DMS79 (cell line): ENCODE data around the gene NCOR1.
"Not testable (repeated sequence)": the region's sequence is repeated elsewhere in the genome, so short reads cannot be mapped to it uniquely, and the experiment has no call there.

Experiments
- DNase-seq: peaks from one replicate; lab custom pipeline; 2025; lab: John Stamatoyannopoulos, UW

Gene NCOR1

DNA sequence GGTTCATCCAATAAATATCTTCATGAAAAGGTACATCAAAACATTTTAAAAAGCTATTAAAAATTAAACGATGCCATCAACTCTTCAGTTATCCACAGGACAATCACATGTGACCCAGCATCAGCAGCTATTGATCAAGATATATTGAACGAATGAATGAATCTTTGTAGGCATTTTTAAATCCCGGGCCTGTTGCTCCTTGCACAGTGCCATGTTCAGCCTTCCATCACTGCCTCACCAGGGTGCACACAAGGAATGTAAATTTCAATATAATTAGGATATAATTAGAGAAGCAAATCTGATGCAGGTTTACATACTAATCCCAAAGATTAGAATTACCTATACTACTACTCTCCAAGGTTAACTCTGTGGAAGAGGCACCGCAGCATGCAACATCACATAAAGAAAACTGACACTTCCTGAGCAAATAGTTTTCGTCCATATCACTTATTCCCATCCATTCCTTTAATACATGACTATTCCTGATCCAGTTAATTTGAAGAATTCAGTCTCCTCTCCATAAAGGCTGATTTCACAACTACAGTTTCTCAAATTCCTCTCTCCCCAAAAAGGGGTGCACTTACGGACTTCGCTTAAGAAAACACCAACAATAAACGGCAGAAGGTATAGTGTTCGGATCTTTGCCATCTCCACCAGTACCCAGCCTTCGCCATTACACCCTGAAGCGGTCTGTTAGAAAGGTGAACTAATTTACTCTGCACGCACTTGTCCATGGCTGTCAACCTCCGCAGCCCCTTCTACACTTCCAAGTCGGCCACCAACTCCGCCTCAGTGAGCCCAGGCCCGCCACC, 938 bp downstream of the NCOR1 start:
- DNase-seq, result no peak

DNA sequence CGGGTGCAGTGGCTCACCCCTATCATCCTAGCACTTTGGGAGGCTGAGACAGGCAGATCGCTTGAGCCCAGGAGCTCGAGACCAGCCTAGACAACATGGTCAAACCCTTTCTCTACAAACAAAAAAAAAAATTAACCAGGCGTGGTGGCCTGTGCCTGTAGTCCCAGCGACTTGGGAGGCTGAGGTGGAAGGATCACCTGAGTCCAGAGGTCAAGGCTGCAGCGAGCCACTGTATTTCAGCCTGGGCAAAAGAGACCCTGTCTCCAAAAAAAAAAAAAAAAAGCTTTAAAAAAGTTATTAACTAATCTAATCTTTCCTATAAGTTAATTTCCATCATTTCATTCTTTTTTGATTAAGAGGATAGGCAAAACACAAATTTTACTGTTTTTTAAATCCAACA, 2.5 kb downstream of the NCOR1 start:
- DNase-seq, result no peak

- DNase-seq, result no peak
Measured at GRCh38 chr17:16211590-16211989, 3.7 kb downstream of the NCOR1 start.

DNA sequence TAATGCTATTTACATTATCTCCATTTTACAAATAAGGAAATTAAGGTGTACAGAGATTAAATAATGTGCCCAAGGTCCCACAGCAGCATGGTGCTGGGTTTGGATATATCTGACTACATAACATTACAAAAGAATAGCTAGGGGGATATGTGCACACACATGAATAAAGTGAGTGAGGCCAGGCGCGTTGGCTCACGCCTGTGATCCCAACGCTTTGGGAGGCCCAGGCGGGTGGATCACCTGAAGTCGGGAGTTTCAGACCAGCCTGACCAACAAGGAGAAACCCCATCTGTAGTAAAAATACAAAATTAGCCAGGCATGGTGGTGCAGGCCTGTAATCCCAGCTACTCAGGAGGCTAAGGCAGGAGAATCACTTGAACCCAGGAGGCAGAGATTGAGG, 10.6 kb downstream of the NCOR1 start:
- not testable (repeated sequence) for DNase-seq

DNA sequence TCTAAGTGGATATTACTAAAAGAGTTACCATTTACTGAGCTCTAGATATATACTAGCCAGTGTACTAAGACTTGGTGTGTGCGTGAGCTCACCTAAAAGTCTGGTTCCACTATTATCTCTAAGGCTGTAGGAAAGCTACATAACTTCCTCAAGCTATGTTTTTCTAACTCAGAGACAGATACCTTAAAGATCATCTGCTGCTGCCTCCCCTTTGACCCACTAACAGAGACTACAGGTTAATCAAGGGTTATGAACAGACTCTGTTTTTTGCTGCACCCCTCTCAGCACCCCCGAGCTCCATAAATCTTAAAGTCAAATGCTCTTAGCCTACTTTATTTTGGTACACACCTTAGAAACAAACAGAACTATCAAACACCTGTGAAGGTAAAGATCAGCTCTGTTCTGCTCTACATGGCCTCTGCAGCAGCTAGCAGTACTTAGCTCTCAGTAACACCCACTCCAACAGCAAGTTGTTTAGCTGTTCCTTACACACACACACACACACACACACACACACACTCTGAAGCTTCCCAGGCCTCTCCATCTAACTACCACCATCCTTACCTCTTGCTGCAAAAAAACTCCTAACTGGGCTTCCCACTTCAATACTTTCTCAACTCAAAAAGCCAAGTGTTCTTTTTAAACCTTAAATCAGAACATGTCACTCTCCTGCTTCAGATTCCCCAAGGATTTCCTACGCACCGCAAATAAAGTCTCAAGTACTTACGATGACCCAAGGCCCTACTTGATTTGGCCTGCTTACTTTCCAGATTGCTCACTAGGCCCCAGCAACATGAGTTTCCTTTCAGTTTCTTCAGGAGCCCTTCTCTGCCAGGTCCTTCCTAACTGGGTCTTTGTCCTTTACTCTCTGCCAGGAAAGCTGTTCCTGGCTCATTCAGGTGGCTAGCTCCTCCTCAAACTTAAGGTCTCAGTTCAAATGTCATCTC, 12.5 kb downstream of the NCOR1 start:
- peak; percentile 20 for DNase-seq

- DNase-seq, result not testable (repeated sequence)
Measured at GRCh38 chr17:16201693-16202131, 13.6 kb downstream of the NCOR1 start.

- DNase-seq, result no peak
Measured at GRCh38 chr17:16199093-16199492, 16.2 kb downstream of the NCOR1 start.

DNA sequence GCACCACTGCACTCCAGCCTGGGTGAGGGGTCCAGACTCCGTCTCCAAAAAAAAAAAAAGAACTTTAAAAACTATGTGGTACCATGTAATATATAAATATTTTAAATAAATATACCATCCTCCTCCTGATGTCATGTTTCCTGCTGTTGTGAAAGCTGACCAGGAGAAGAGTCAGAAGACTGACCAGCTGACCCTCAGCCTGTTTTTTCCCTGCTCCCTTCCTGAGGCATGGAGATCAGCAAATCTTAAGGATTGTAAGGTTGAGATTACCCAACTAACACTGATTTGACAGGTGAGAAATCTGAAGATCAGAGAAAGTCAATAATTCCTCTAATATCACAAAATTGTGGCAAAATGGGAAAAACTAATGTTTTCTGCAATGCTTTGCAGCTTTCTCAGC, 18.1 kb downstream of the NCOR1 start:
- no peak for DNase-seq

GRCh38 chr17:16194307-16194835, 21.0 kb downstream of the NCOR1 start:
- not testable (repeated sequence) for DNase-seq

GRCh38 chr17:16191604-16192003, 23.7 kb downstream of the NCOR1 start:
- no peak for DNase-seq

DNA sequence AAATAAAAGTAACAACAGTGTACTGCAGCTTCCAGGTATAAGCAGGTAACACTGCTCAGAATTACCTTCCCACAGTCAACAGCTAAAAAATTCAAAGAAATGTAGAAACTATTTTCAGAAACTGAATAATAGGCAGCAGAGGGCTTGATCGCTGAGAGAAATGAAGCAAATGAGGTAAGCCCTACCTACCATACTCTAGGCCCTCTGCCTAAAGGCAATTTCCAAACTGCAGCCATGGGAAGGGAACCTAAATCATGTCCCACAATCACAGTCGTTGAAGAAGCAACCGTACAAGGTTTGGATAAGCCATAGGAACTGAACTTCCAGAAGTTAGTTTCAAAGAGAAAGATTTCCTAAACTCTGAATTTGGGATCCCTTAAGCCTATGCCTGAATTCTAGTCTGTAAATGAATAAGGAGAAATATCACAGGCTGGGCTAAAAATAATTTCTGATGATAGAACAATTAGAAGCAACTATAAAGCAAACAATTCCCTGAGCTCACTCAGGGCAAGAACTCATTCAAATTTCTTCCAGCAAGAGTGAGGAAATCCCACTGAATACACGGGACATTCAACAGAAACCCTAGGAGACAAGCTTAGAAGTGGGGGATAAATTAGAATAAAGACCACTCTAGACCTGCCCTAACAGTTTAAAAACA, 24.5 kb downstream of the NCOR1 start:
- no peak for DNase-seq

DNA sequence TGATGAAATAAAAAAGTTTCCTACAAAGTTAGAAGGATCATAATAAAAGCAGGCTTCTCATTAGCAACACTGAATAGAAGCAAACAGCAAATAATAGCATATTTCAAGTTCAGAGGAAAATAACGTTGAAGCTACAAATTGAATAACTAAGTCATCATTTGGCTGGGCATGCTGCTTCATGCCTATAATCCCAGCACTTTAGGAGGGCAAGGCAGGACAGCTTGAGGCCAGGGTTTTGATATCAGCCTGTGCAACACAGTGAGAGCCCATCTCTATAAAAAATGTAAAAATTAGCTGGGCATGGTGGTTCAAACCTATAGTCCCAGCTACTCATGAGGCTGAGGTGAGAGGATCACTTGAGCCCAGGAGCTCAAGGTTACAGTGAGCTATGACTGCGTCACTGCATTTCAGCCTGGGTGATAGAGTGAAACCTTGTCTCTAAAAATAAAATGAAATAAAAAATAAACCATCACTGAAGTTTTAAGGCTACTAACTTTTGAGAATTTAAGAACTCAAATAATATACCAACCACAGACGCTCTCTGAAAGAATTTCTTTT, 25.5 kb downstream of the NCOR1 start:
- no peak for DNase-seq

DNA sequence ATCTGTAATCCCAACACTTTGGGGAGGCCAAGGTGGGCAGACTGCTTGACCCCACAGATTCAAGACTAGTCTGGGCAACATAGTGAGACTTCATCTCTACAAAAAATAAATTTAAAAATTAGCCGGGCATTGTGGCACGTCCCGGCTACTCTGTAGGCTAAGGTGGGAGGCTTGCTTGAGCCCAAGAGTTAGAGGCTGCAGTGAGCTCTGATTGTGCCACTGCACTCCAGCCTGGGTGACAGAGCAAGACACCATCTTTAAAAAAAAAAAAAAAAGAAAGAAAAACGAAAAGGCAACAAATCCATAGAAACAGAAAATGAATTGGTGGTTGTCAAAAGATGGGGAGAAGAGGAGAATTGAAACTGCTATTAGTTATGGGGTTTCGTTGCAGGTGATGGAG, 27.7 kb downstream of the NCOR1 start:
- DNase-seq, result no peak

DNA sequence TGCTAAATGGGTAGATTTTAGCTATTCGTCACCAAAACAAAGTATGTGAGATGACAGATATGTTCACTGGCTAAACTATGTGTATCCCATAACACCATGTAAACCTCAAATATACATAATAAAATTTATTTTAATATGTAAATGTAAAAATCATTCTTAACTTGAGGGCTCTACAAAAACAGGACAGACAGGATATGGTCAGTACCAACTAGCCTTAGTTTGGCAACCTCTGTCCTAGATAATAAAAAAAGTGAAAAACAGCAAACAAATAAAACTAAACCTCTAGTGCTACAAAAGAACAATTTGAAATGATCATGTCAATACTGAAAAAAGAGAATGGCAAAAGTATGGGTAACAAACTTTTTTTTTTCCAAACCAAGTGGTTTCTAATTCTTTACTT, 33.8 kb downstream of the NCOR1 start:
- DNase-seq, result no peak

DNA sequence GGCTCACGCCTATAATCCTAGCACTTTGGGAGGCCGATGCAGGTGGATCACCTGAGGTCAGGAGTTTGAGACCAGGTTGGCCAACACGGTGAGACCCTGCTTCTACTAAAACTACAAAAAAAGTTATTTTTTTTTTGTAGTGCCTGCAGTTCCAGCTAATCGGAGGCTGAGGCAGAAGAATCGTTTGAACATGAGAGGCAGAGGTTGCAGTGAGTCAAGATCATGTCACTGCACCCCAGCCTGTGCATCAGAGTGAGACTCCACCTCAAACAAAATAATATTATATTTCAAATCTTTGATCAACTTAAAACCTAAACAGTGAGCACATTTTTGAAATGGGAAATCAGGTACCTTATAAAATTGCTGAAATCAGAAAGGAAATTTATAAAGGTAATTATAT, 36.5 kb downstream of the NCOR1 start:
- no peak for DNase-seq

- DNase-seq, result peak; percentile 71
Measured at GRCh38 chr17:16171613-16172012, 43.7 kb downstream of the NCOR1 start.

GRCh38 chr17:16166766-16167165, 48.6 kb downstream of the NCOR1 start:
- DNase-seq, result not testable (repeated sequence)

- no peak for DNase-seq
Measured at GRCh38 chr17:16158714-16159113, 56.6 kb downstream of the NCOR1 start.

DNA sequence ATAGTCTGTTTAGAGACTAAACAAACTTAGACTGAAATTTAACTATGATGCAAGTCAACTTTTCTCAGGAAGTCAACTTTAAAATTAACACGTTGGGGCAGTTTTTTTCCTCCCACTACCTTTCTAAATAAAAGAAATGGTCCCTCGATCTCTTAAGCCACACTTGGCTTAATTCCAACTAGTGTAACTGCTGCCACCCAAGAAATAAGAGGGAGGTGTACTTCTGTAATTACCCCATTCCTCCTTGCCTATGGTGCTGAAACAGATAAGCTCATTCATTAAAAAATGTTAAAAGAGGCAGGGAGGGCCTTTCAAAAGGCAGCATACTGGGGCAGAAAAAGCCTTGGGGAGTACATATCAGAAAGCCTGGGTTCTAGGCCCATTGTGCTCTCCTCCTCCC, 59.8 kb downstream of the NCOR1 start:
- DNase-seq, result no peak

DNA sequence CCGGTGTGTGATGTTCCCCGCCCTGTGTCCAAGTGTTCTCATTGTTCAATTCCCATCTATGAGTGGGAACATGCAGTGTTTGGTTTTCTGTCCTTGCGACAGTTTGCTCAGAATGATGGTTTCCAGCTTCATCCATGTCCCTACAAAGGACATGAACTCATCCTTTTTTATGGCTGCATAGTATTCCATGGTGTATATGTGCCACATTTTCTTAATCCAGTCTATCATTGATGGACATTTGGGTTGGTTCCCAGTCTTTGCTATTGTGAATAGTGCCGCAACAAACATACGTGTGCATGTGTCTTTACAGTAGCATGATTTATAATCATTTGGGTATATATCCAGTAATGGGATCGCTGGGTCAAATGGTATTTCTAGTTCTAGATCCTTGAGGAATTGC, 63.0 kb downstream of the NCOR1 start:
- not testable (repeated sequence) for DNase-seq

DNA sequence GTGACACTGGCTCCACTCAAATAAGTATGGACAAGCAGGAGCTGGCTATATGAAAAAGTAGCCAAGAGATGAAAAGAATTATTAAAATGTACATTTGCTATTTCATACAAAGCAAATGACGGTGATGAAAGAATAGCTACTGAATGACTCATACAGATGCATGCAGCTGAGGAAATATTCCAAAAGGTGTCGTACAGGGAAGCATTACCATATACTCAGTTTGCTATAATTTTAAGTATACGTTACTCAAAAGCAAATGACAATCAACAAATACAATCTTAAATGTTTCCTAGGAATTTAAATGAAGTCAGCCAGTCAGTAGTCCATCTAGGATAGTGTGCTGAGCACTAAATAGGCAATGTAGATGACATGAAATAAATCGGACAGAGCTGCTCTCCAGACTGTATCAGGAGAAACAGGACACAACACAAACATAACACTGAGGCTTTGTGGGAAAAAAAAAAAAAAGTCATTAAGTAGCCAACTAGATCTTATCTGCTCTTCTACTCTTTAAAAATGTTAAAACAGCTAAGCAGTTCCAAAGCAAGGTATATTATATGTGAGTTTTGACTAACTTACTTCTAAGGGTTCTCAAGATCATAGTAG, 65.0 kb downstream of the NCOR1 start:
- no peak for DNase-seq
